HCT116 (cell line): ENCODE measurements around the gene PSMG3.

ENCODE experiments used
- CEBPB ChIP-seq: IDR thresholded peaks from 2 replicates; pipeline ENCODE4 v1.6.1; 2012; ENCODE audit warnings: low read depth
- CTCF ChIP-seq, 3 experiments: fragments of 200-600 bp in 1 of 3; sonication (generic) in 1 of 3; IDR thresholded peaks in 2 of 3; conservative IDR thresholded peaks in 1 of 3; 2 replicates each; pipeline ENCODE4 v1.5.1; 2012 to 2017; ENCODE audit warnings: low read depth in 2 of 3, low read length in 2 of 3, antibody characterized with exemption in 1 of 3, borderline replicate concordance in 1 of 3, control low read depth in 1 of 3, mild to moderate bottlenecking in 1 of 3, mixed read lengths in 1 of 3, mixed run types in 1 of 3, moderate library complexity in 1 of 3; ENCODE audit not compliant: insufficient read depth in 1 of 3
- EZH2phosphoT487 ChIP-seq: fragments of 200-600 bp; IDR thresholded peaks from 2 replicates; pipeline ENCODE4 v1.6.1; 2018; ENCODE audit warnings: antibody characterized with exemption, borderline replicate concordance
- JUND ChIP-seq: IDR thresholded peaks from 2 replicates; pipeline ENCODE4 v1.6.1; 2012
- POLR2A ChIP-seq: IDR thresholded peaks from 2 replicates; pipeline ENCODE4 v1.7.0; 2011; ENCODE audit warnings: borderline replicate concordance; ENCODE audit not compliant: insufficient read depth, insufficient read length; ENCODE audit errors: extremely low read depth
- POLR2AphosphoS5 ChIP-seq: IDR thresholded peaks from 2 replicates; pipeline ENCODE4 v1.6.1; 2011; ENCODE audit warnings: mild to moderate bottlenecking, low read depth, low read length, moderate library complexity
- RAD21 ChIP-seq: IDR thresholded peaks from 2 replicates; pipeline ENCODE4 v1.6.1; 2012; ENCODE audit warnings: low read depth, mild to moderate bottlenecking
- REST ChIP-seq: IDR thresholded peaks from 2 replicates; pipeline ENCODE4 v1.6.1; 2012; ENCODE audit warnings: low read depth
- SIN3A ChIP-seq: IDR thresholded peaks from 2 replicates; pipeline ENCODE4 v1.6.1; 2012; ENCODE audit warnings: low read depth
- SP1 ChIP-seq: IDR thresholded peaks from 2 replicates; pipeline ENCODE4 v1.6.1; 2012; ENCODE audit warnings: low read depth
- ZBTB33 ChIP-seq: IDR thresholded peaks from 2 replicates; pipeline ENCODE4 v1.6.1; 2011; ENCODE audit warnings: mild to moderate bottlenecking, low read length, moderate library complexity; ENCODE audit not compliant: insufficient replicate concordance; ENCODE audit errors: extremely low read depth
- ZNF274 ChIP-seq: fragments of 200-500 bp; sonication (Bioruptor generic); IDR thresholded peaks from 2 replicates; pipeline ENCODE4 v1.6.1; 2014; ENCODE audit warnings: mild to moderate bottlenecking, low read depth, low read length, inconsistent platforms

- TF ChIP-seq ZNF274 (no peak), POLR2AphosphoS5 (no peak), POLR2A (no peak), CTCF (IDR thresholded peaks at IDR 0.05 in 2 of 3, conservative IDR thresholded peaks at IDR 0.05 in 1 of 3; ENCODE audit: borderline replicate concordance in 1 of 3, insufficient read depth in 1 of 3, low read depth in 2 of 3, low read length in 2 of 3) (no peak), EZH2phosphoT487 (no peak), JUND (no peak), SIN3A (no peak), RAD21 (no peak), REST (no peak), SP1 (no peak), CEBPB (no peak), ZBTB33 (no peak)
Observed at GRCh38 chr7:1537535-1538412, 32.1 kb downstream of the PSMG3 start.
